K562 (cell line): ENCODE measurements around the gene SERPING1. TPM values are rescaled to one million over a fixed set of nuclear protein-coding genes. Genes with fewer than 3 reads are reported as not detected.

Source experiments
- ATAC-seq: fragments of 200-7000 bp; cut with Tn5 transposase; 3 replicates; pipeline ENCODE4 v1.9.1; 2020; ENCODE audit warnings: moderate library complexity
- BruUV-seq: library from RNA; stranded (reverse); fragments of 400-500 nt; replicated peaks from 2 replicates; lab custom pipeline; 2021; lab: Mats Ljungman, UMichigan
- CTCF ChIA-PET: fragments of 300-600 bp; formaldehyde crosslinking; extraction: SDS; loops from one replicate; lab custom pipeline; 2021; ENCODE audit warnings: low intra/inter-chr PET ratio; lab: Yijun Ruan, JAX
- POLR2A ChIA-PET: fragments of 300-600, 350-650 bp; sonication (Branson Sonifier 250); formaldehyde crosslinking; extraction: SDS; loops from one replicate; lab custom pipeline; 2021; ENCODE audit warnings: antibody characterized with exemption, inconsistent platforms; lab: Yijun Ruan, JAX
- DNase-seq, 4 experiments: peaks; one replicate each; pipeline versions ENCODE4 v3.0.0 to v3.0.0-alpha.2; 2011 to 2018; ENCODE audit warnings: low spot score in 3 of 4, mixed read lengths in 3 of 4; ENCODE audit errors: extremely low read depth in 1 of 4
- FAIRE-seq: peaks from 2 replicates; lab custom pipeline; 2011; peaks lifted over from hg19 to GRCh38; lab: Jason Lieb, UNC
- H2AFZ ChIP-seq: 2 replicates; pipeline ENCODE4 v1.6.0; 2011; ENCODE audit warnings: low read depth, low read length, control low read depth, inconsistent platforms
- H3K27ac ChIP-seq: fragments of 200-600 bp; 3 replicates; pipeline ENCODE4 v1.8.0; 2011; ENCODE audit warnings: low read depth, mild to moderate bottlenecking, control low read depth, inconsistent platforms, low read length, moderate library complexity, mixed read lengths; ENCODE audit errors: extremely low read depth
- H3K27me3 ChIP-seq, 2 experiments: fragments of 300-600 bp in 1 of 2; 2 replicates in 1 of 2; 3 replicates in 1 of 2; pipeline versions ENCODE4 v1.6.0 to v1.8.0; 2011; ENCODE audit warnings: inconsistent platforms in 2 of 2, low read length in 2 of 2, mild to moderate bottlenecking in 1 of 2, mixed read lengths in 1 of 2, moderate library complexity in 1 of 2; ENCODE audit not compliant: control insufficient read depth in 2 of 2, insufficient read depth in 2 of 2
- H3K36me3 ChIP-seq: fragments of 300-600 bp; 3 replicates; pipeline ENCODE4 v1.8.0; 2011; ENCODE audit warnings: mild to moderate bottlenecking, low read length, inconsistent platforms; ENCODE audit not compliant: control insufficient read depth, insufficient read depth
- H3K4me1 ChIP-seq, 2 experiments: fragments of 200-600 bp in 1 of 2; replicated peaks in 1 of 2; 2 replicates in 1 of 2; 3 replicates in 1 of 2; pipeline versions ENCODE4 v1.5.1 to v1.8.0; 2011; ENCODE audit warnings: inconsistent platforms in 2 of 2, low read length in 2 of 2, mild to moderate bottlenecking in 1 of 2, mixed read lengths in 1 of 2, moderate library complexity in 1 of 2; ENCODE audit not compliant: control insufficient read depth in 2 of 2, insufficient read depth in 2 of 2
- H3K4me2 ChIP-seq: 2 replicates; pipeline ENCODE4 v1.6.1; 2011; ENCODE audit warnings: low read length, control low read depth, inconsistent platforms, mixed read lengths; ENCODE audit not compliant: insufficient read depth
- H3K4me3 ChIP-seq: fragments of 200-600 bp; sonication (generic), shearing (Covaris generic); 2 replicates; pipeline ENCODE4 v1.5.1; 2016; ENCODE audit warnings: control low read depth, inconsistent platforms
- H3K79me2 ChIP-seq: fragments of 200-600 bp; 3 replicates; pipeline ENCODE4 v1.8.0; 2011; ENCODE audit warnings: low read length, inconsistent platforms; ENCODE audit not compliant: control insufficient read depth, insufficient read depth
- H3K9ac ChIP-seq, 2 experiments: 2 replicates each; pipeline versions ENCODE4 v1.6.0 to v1.6.1; 2011; ENCODE audit warnings: low read depth in 2 of 2, low read length in 2 of 2, control low read depth in 1 of 2, inconsistent platforms in 1 of 2, mild to moderate bottlenecking in 1 of 2, mixed read lengths in 1 of 2; ENCODE audit not compliant: insufficient read depth in 1 of 2
- H3K9me1 ChIP-seq: one replicate; pipeline ENCODE4 v1.6.0; 2011; ENCODE audit warnings: inconsistent platforms, mild to moderate bottlenecking, low read length, moderate library complexity; ENCODE audit not compliant: control insufficient read depth, insufficient read depth
- H3K9me3 ChIP-seq: replicated peaks from 2 replicates; pipeline ENCODE4 v1.5.1; 2011; ENCODE audit warnings: low read depth, low read length, inconsistent platforms; ENCODE audit not compliant: control insufficient read depth, insufficient read depth
- H4K20me1 ChIP-seq: replicated peaks from 2 replicates; pipeline ENCODE4 v1.6.1; 2011; ENCODE audit warnings: low read length, inconsistent platforms, mixed read lengths; ENCODE audit not compliant: control insufficient read depth, insufficient read depth
- ASH1L ChIP-seq: fragments of 450-650 bp; IDR thresholded peaks from 2 replicates; pipeline ENCODE4 v1.6.1; 2018; ENCODE audit warnings: borderline replicate concordance, mild to moderate bottlenecking, low read depth; ENCODE audit not compliant: partially characterized antibody
- CBFB ChIP-seq: sonication (generic); formaldehyde crosslinking; IDR thresholded peaks from 2 replicates; pipeline ENCODE4 v1.4.0; 2020; ENCODE audit warnings: mild to moderate bottlenecking, missing genetic modification reagents
- HDAC1 ChIP-seq, 2 experiments: fragments of 450-650 bp; IDR thresholded peaks; 2 replicates each; pipeline ENCODE4 v1.6.1; 2016 to 2017; ENCODE audit warnings: inconsistent platforms in 1 of 2, mild to moderate bottlenecking in 1 of 2, moderate library complexity in 1 of 2
- JUND ChIP-seq, 2 experiments: IDR thresholded peaks; 2 replicates in 1 of 2; 3 replicates in 1 of 2; pipeline ENCODE4 v1.6.1; 2011; ENCODE audit warnings: borderline replicate concordance in 2 of 2, low read depth in 2 of 2, low read length in 2 of 2, improper control_type of control experiment in 1 of 2, missing biosample characterization in 1 of 2, missing genetic modification characterization in 1 of 2, missing genetic modification reagents in 1 of 2
- TCF3 ChIP-seq: sonication (generic); formaldehyde crosslinking; IDR thresholded peaks from 2 replicates; pipeline ENCODE4 v1.4.0; 2020; ENCODE audit warnings: mild to moderate bottlenecking, missing genetic modification reagents
- TEAD1 ChIP-seq, 2 experiments: fragments of 450-650 bp in 1 of 2; sonication (generic) in 1 of 2; formaldehyde crosslinking; IDR thresholded peaks; 2 replicates each; pipeline versions ENCODE4 v1.4.0 to v1.8.0; 2020 to 2022; ENCODE audit warnings: mild to moderate bottlenecking in 2 of 2, missing genetic modification reagents in 1 of 2
- ZNF354B ChIP-seq: fragments of 250-450 bp; sonication (Bioruptor Pico); IDR thresholded peaks from 2 replicates; pipeline ENCODE4 v1.4.0; 2020
- ZNF561 ChIP-seq: fragments of 450-650 bp; formaldehyde crosslinking; conservative IDR thresholded peaks from 2 replicates; pipeline ENCODE4 v1.4.0; 2020; ENCODE audit warnings: mild to moderate bottlenecking, moderate library complexity
- ZNF696 ChIP-seq: fragments of 250-450 bp; sonication (Bioruptor Pico); conservative IDR thresholded peaks from 2 replicates; pipeline ENCODE4 v1.4.0; 2020; ENCODE audit warnings: mild to moderate bottlenecking, moderate library complexity
- WGBS: fragments of 100-300 bp; shearing (Covaris generic); methylation state at CpG from one replicate; pipeline ENCODE4 v1.1.6; 2016; ENCODE audit warnings: low coverage, mixed read lengths; ENCODE audit not compliant: insufficient coverage; ENCODE audit errors: missing lambda C conversion rate; 5-methylcytosine and 5-hydroxymethylcytosine counted together
- in situ Hi-C: fragments of 300-500 bp; cut with MboI; formaldehyde crosslinking; loops from 4 replicates; pipeline ENCODE4 v1.15.0; 2018; ENCODE audit warnings: inconsistent platforms, mixed read lengths
- intact Hi-C: fragments of 100-400 bp; cut with micrococcal nuclease; formaldehyde crosslinking; loops from 2 replicates; pipeline ENCODE4 v1.14.2; 2022
- polyA plus RNA-seq, 8 experiments: library from polyadenylated mRNA; depleted of rRNA in 4 of 8; stranded (reverse) in 5 of 8; unstranded in 3 of 8; fragments of >200 nt; fragmentation: Nextera tagmentation in 2 of 8; fragmentation: Illumina TruSeq in 1 of 8; extraction: Ambion mirVana in 2 of 8; extraction: Trizol in 1 of 8; gene quantifications; 2 replicates each; pipeline versions ENCODE4 v1.2.1 to v1.2.3, GENCODE V29; 2011 to 2014; ENCODE audit warnings: inconsistent platforms in 1 of 8, missing spikeins in 1 of 8
- total RNA-seq, 7 experiments: library from RNA; depleted of rRNA in 6 of 7; stranded (reverse); fragments of >200 nt in 6 of 7; fragmentation: Illumina TruSeq in 2 of 7; extraction: Trizol in 2 of 7; gene quantifications; 2 replicates each; pipeline versions ENCODE4 v1.2.1 to v1.2.3, GENCODE V29; 2011 to 2021; ENCODE audit warnings: low replicate concordance in 1 of 7
- TF ChIP-seq, protein P1 (sequence below): fragments of 250-450 bp; sonication (Bioruptor Pico); IDR thresholded peaks from 2 replicates; pipeline ENCODE4 v1.5.0; 2021
- TF ChIP-seq, protein P2 (sequence below): fragments of 450-650 bp; IDR thresholded peaks from 2 replicates; pipeline ENCODE4 v1.6.1; 2017; ENCODE audit warnings: antibody characterized with exemption

The SERPING1 gene
- total and polyA plus RNA-seq, 9 of the 15 experiments (the other 6 are each of a cell fraction or from before 2014, with no cell fraction given) = 0.10 to 1.00 (median 0.21) TPM; not detected in 2

DNA sequence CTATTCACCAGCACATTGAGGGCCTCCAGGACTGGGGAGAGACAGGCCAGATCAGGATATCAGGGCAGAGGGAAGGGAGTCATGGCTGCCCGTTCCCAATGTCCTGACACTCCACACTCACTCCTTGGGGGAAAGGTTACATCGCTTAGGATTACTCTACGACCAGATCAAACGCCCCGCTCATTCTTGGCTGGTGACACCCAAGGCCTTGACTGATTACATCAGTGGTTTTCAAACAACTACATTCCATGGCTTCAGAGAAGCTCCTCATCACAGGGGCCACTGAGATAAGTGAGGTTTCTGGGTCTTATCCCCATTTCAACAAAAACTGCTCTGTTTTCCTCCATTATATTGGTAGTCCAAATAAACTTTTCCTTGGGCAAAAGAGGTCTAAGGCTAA is 45.0 kb upstream of the SERPING1 start (continued):
- TF ChIP-seq ASH1L = no peak
- no peak for TF ChIP-seq ZNF561
- peak; percentile 11; the same call in 1 of the 2 replicates for TF ChIP-seq TCF3 (CRISPR knock-in tag)
- TF ChIP-seq, protein P1, sequence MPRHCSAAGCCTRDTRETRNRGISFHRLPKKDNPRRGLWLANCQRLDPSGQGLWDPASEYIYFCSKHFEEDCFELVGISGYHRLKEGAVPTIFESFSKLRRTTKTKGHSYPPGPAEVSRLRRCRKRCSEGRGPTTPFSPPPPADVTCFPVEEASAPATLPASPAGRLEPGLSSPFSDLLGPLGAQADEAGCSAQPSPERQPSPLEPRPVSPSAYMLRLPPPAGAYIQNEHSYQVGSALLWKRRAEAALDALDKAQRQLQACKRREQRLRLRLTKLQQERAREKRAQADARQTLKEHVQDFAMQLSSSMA (CRISPR knock-in tag) = no peak
- TF ChIP-seq, protein P2, sequence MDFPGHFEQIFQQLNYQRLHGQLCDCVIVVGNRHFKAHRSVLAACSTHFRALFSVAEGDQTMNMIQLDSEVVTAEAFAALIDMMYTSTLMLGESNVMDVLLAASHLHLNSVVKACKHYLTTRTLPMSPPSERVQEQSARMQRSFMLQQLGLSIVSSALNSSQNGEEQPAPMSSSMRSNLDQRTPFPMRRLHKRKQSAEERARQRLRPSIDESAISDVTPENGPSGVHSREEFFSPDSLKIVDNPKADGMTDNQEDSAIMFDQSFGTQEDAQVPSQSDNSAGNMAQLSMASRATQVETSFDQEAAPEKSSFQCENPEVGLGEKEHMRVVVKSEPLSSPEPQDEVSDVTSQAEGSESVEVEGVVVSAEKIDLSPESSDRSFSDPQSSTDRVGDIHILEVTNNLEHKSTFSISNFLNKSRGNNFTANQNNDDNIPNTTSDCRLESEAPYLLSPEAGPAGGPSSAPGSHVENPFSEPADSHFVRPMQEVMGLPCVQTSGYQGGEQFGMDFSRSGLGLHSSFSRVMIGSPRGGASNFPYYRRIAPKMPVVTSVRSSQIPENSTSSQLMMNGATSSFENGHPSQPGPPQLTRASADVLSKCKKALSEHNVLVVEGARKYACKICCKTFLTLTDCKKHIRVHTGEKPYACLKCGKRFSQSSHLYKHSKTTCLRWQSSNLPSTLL = no peak
- no peak for TF ChIP-seq ZNF696
- no peak for TF ChIP-seq HDAC1 (IDR thresholded peaks at IDR 0.05)
- TF ChIP-seq CBFB (CRISPR knock-in tag) = no peak
- peak in 1 of 2 experiments; percentile 77; a peak in 2 of 4 replicates for TF ChIP-seq TEAD1 (CRISPR knock-in tag; IDR thresholded peaks at IDR 0.05)

DNA sequence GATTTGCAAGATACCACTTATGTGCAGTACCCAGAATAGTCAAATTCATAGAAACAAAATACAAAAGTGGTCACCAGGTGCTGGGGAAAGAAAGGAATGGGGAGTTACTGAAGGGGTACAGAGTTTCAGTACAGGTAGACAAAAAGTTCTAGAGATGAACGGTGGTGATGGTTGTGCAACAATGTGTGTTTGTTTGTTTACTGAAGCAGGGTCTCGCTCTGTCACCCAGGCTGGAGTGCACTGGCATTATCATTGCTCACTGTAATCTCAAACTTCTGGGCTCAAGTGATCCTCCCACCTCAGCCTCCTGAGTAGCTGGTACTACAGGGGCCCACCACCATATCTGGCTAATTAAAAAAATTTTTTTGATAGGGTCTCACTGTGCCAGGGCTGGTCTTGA is 42.1 kb upstream of the SERPING1 start:
- Histone ChIP-seq H2AFZ (no peak overlapping the region), H3K36me3 (no peaks in the 10 kb centered on the region), H3K4me1 (peaks cover 5 to 8% of the 10 kb centered on the region in 2 experiments; a peak in 3 of 5 replicates), H3K79me2 (no peaks in the 10 kb centered on the region), H3K4me3 (no peak overlapping the region), H3K4me2 (no peak overlapping the region), H3K9me1 (no peaks in the 10 kb centered on the region), H4K20me1 (no peaks in the 10 kb centered on the region), H3K27ac (no peak overlapping the region), H3K9ac (no peak overlapping the region), H3K9me3 (no peaks in the 10 kb centered on the region), H3K27me3 (no peaks in the 10 kb centered on the region)
- in situ Hi-C loops = no loop called here
- peak; percentile 11 for FAIRE-seq
- intact Hi-C loops = no loop called here
- CTCF ChIA-PET = no interaction called here
- no peak for ATAC-seq
- WGBS = 53% methylated on average over 2 of the region's 2 CpGs
- DNase-seq = no peak
- TF ChIP-seq JUND (IDR thresholded peaks at IDR 0.05; ENCODE audit: borderline replicate concordance, low read depth, low read length) = no peak
- TF ChIP-seq JUND (tag; IDR thresholded peaks at IDR 0.05; ENCODE audit: borderline replicate concordance, low read depth, low read length) = no peak
- no peak for TF ChIP-seq ZNF354B
- POLR2A ChIA-PET = interaction anchor here (0.7 kb wide), 1 partner anchor 27 kb away, joined by 3 read pairs; no protein-coding TSS in a partner anchor
- BruUV-seq = no TSS peak
